ENCODE measurements around the gene TAAR9.
"Not testable (repeated sequence)": the region's sequence is repeated elsewhere in the genome, so short reads cannot be mapped to it uniquely, and the experiment has no call there.

Gene TAAR9

GRCh38 chr6:132515386-132515785, 22.7 kb upstream of the TAAR9 start:
- DNase-seq (ENCODE audit: low read depth), result no peak

GRCh38 chr6:132520953-132521352, 17.1 kb upstream of the TAAR9 start:
- DNase-seq (ENCODE audit: low read depth), result peak; percentile 28

GRCh38 chr6:132524646-132525045, 13.4 kb upstream of the TAAR9 start:
- DNase-seq (ENCODE audit: low read depth), result no peak

- DNase-seq (ENCODE audit: low read depth), result no peak
These were observed 12.2 kb upstream of the TAAR9 start for GRCh38 chr6:132525866-132526265.

GRCh38 chr6:132526461-132526860, 11.6 kb upstream of the TAAR9 start:
- no peak for DNase-seq (ENCODE audit: low read depth)

- DNase-seq (ENCODE audit: low read depth), result peak; percentile 18
These were observed 10.3 kb upstream of the TAAR9 start for GRCh38 chr6:132527791-132528190.

GRCh38 chr6:132530293-132530974, 7.6 kb upstream of the TAAR9 start:
- peak; percentile 22 for DNase-seq (ENCODE audit: low read depth)

GRCh38 chr6:132534546-132534945, 3.5 kb upstream of the TAAR9 start:
- DNase-seq (ENCODE audit: low read depth), result not testable (repeated sequence)

GRCh38 chr6:132537145-132537544, 932 bp upstream of the TAAR9 start:
- no peak for DNase-seq (ENCODE audit: low read depth)

- DNase-seq (ENCODE audit: low read depth), result no peak
These were observed 6.7 kb downstream of the TAAR9 start for GRCh38 chr6:132544826-132545225.

- DNase-seq (ENCODE audit: low read depth), result no peak
These were observed 10.8 kb downstream of the TAAR9 start for GRCh38 chr6:132548746-132549463.

GRCh38 chr6:132551214-132551613, 13.1 kb downstream of the TAAR9 start:
- no peak for DNase-seq (ENCODE audit: low read depth)

- no peak for DNase-seq (ENCODE audit: low read depth)
These were observed 14.3 kb downstream of the TAAR9 start, which contains the start of gene TAAR8 for GRCh38 chr6:132552372-132552771. Gene TAAR8, plus strand, starts transcription at chr6:132552672. Its CDS starts 21 bp downstream, at chr6:132552693.

GRCh38 chr6:132560087-132560486, 22.0 kb downstream of the TAAR9 start:
- DNase-seq (ENCODE audit: low read depth), result not testable (repeated sequence)

GRCh38 chr6:132566404-132566803, 28.3 kb downstream of the TAAR9 start:
- DNase-seq (ENCODE audit: low read depth), result no peak

- DNase-seq (ENCODE audit: low read depth), result no peak
These were observed 29.5 kb downstream of the TAAR9 start for GRCh38 chr6:132567566-132567965.

- no peak for DNase-seq (ENCODE audit: low read depth)
These were observed 30.5 kb downstream of the TAAR9 start for GRCh38 chr6:132568611-132569010.

- no peak for DNase-seq (ENCODE audit: low read depth)
These were observed 31.1 kb downstream of the TAAR9 start for GRCh38 chr6:132569170-132569569.

- DNase-seq (ENCODE audit: low read depth), result no peak
These were observed 32.2 kb downstream of the TAAR9 start, which contains the start of gene TAAR6 for GRCh38 chr6:132570221-132570777. Gene TAAR6, plus strand, starts transcription at chr6:132570322. Its CDS starts 0 bp downstream, at chr6:132570322.

- DNase-seq (ENCODE audit: low read depth), result no peak
These were observed 33.7 kb downstream of the TAAR9 start for GRCh38 chr6:132571774-132572173.

- DNase-seq (ENCODE audit: low read depth), result no peak
These were observed 46.6 kb downstream of the TAAR9 start for GRCh38 chr6:132584698-132585097.

- DNase-seq (ENCODE audit: low read depth), result no peak
These were observed 49.3 kb downstream of the TAAR9 start for GRCh38 chr6:132587424-132587823.
